Adipose tissue (tissue), 3 donors: Measurements from ENCODE around the gene COL23A1. TPM values are rescaled to one million over a fixed set of nuclear protein-coding genes. Genes with fewer than 3 reads are reported as not detected.

Experiments used
- H3K27ac ChIP-seq: one replicate; pipeline ENCODE4 v1.5.1; 2013; ENCODE audit warnings: low read depth, low read length
- WGBS, 3 donors: extraction: QIAGEN DNeasy Blood & Tissue Kit; methylation state at CpG; one replicate each; pipeline ENCODE4 v1.1.7; 2013; 5-methylcytosine and 5-hydroxymethylcytosine counted together
- polyA plus RNA-seq, 3 donors: library from polyadenylated mRNA; stranded (reverse); fragments of 200-250 nt; gene quantifications; one replicate each; pipeline ENCODE4 v1.2.3, GENCODE V29; 2013
- donor health status: healthy with polysubstance abuse.
- donor health status: Bipolar disorder and iron deficiency.
- donor health status: healthy.

The COL23A1 gene
- polyA plus RNA-seq, 3 donors: 0.07 to 0.85 (median 0.45) TPM

DNA sequence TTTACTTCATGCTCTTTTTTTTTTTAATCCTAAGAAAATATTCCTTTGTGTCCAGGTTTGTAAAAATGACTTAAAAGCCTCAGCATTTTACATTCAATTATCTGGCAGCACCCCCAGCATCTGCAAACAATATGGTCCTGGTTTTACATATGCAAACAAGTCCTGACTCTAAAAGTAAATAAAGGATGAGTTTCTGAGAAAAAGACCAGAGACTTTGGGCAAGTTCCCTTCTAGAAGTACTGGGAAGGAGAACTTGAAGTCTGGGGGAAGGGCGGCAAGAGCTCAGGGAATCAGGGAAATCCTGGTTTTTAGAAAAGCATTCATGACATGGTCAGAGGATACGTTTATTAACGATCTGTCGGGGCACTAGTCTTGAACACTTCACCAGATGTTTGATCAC is 25.8 kb downstream of the COL23A1 start:
- 9 to 20% (median 18%) methylated on average over 4 of the region's 4 CpGs for WGBS, 3 donors
- no peak overlapping the region for H3K27ac ChIP-seq

DNA sequence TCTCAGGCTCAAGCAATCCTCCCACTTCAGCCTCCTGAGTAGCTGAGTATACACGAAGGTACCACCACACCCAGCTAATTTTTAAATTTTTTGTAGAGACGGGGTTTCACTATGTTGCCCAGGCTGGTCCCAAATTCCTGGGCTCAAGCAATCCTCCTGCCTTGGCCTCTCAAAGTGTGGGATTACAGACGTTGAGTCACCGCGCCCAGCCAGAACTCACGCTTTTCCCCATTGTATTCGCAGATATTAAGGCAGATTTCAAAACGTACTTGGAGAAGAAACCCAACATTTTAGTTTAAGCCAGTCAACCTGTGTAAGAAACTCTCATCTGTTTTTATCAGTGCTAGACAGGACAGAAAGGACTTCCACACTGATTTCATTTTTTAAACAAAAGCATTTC is 26.6 kb downstream of the COL23A1 start:
- 68 to 91% (median 90%) methylated on average over 8 of the region's 8 CpGs for WGBS, 3 donors
- no peak overlapping the region for H3K27ac ChIP-seq

DNA sequence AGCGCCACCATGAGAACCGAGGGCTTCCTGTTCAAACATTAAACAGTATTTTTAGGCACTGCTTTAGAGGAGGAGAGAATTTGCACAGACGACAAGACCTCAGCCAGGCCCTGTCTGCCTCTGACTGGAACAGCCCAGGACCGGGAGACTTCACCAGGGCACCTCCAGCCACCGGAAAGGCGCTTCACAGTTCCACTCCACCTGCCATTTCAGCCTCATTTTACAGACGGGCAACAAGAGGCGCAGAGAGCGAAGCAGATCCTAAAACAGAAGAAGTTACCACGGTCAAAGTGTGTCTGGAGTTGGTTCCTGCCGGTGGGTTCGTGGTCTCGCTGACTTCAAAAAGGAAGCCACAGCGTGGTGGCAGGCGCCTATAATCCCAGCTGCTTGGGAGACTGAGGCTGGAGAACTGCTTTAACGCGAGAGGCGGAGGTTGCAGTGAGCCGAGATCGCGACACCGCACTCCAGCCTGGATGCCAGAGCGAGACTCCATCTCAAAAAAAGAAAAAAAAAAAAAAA is 28.4 kb downstream of the COL23A1 start:
- no peak overlapping the region for H3K27ac ChIP-seq
- 69 to 77% (median 69%) methylated on average over 23 of the region's 23 CpGs for WGBS, 3 donors

DNA sequence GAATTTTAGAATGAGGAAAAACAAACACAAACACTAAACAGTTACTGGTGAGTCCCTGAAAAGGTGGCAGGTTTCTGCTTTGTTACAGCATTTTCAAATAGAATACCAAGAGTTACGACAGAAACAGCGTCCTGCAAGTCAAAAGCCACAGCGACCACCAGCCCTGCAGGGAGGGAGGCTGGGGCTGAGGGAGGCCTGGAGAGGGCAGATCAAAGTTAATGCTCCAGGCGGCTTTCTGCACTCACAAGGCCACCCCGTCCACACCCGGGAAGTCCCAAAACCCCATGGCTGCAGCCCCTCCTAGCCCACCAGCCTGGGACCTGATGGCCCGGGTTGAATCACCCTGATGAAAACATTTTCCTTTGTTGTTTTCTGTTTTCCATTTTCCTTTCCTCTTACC is 29.3 kb downstream of the COL23A1 start:
- H3K27ac ChIP-seq: no peak overlapping the region
- WGBS, 3 donors: 68 to 76% (median 69%) methylated on average over 7 of the region's 7 CpGs

DNA sequence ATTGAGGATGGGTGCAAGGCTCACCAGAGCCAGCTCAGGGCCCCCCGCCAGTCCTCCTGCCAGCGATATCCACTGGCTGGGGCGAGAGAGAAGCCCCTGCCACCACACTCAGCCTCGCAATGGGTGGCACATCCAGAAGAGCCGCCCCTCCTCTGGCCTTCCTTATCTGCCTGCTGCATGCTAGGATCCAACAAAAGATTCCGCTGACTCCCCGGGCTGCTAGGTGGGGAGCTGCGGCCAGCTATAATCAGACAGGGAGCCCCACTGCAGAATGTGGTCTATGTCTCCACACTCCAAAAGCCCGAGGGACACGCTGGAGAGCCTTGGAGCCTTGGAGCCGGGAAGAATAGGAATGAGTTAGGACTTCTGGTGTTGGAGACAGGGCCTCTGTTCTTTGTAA is 32.8 kb downstream of the COL23A1 start:
- H3K27ac ChIP-seq: no peak overlapping the region
- 79 to 91% (median 90%) methylated on average over 11 of the region's 11 CpGs for WGBS, 3 donors

DNA sequence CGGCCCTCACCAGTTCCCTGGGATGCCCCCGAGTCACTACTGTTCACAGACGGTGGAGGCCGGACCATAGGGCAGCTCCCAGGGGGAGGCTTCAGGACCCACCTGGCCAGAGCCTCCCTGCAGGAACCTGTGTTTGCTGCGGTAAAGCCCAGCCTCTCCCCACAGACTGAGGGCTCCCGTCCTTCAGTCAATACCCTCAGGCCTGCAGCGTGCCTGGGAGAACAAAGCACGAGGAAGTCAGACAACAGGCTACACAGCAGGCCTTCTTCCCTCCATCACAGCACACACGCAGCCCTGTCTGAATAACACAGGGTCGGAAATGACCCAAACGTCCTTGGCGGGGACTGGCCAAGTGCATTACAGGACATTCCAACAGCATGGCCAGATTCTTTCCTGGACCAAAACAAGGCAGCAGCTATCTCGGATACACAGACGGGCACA is 34.4 kb downstream of the COL23A1 start:
- 68 to 86% (median 85%) methylated on average over 14 of the region's 14 CpGs for WGBS, 3 donors
- no peak overlapping the region for H3K27ac ChIP-seq

DNA sequence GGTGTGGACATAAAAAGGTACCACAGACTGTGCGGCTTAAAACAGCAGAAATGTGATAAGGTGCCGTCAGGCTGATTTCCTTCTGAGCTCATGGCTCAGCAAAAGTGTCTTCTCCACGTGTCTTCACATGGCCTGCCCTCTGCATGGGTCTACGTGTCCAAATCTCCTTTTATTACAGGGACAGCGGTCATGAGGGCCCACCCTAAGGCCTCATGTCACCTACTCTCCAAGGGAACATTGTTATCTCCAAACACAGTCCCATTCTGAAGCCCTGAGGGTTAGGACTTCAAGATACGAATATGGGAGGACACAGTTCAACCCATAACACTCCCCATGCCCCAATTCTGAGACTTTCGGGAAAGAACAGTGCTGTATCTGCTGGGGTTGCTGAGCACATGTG is 35.2 kb downstream of the COL23A1 start:
- no peak overlapping the region for H3K27ac ChIP-seq
- 77 to 90% (median 86%) methylated on average over 7 of the region's 7 CpGs for WGBS, 3 donors

DNA sequence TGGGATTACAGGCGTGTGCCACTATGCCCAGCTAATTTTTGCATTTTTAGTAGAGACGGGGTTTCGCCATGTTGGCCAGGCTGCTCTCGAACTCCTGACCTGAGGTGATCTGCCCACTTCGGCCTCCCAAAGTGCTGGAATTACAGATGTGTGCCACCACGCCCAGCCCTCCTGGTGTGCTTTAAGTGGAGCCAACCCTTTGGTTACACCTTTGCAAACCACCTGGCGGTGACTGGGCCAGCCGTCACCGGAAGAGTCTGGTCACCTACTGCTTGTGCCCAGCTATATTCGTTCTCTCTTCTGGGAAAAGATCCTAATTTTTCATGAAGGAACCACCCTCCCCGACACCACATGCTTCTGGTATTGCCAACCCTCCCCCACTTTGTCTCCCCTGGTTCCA is 35.9 kb downstream of the COL23A1 start:
- H3K27ac ChIP-seq: no peak overlapping the region
- 90% methylated on average over 11 of the region's 11 CpGs for WGBS, 3 donors

DNA sequence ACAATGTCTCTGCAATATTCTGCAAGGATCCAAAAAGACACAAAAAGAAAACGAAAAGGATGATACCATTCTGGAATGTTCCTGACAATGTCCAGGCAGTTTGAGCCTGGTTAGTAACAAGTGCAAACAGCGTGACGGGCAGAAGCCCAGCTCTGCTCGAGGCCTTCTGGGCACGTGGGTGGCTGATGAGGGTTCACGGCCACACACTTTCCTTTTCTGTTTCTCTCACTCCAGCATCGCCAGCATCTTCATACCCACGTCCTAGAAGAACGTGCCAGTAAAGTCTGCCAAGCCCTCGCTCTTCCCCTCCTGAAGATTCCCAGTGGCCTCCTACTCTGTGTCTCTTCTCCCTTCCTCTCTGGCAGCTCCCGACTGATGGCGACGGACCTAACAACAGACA is 36.7 kb downstream of the COL23A1 start:
- H3K27ac ChIP-seq: no peak overlapping the region
- WGBS, 3 donors: 69 to 87% (median 73%) methylated on average over 13 of the region's 13 CpGs

DNA sequence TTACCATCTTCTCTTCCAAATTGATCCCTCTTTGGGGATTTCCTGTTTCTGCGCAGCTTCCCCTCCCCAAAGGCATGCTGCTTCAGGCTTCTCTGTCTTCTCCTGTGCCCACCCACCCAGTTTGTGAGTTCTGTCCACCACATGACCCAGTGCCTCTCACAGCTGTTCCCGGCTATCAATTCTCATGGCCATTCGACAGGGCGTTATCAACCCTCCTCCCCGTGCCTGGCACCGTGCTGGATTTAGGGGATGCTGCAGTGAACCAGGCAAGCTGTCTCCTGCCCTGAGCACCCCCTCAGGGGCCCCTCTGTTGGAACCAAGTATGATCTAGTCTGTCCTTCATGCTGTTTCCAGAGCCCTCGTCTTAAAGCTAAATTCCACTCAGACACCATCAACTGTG is 38.7 kb downstream of the COL23A1 start:
- WGBS, 3 donors: 54 to 70% (median 70%) methylated on average over 7 of the region's 7 CpGs
- H3K27ac ChIP-seq: no peak overlapping the region

DNA sequence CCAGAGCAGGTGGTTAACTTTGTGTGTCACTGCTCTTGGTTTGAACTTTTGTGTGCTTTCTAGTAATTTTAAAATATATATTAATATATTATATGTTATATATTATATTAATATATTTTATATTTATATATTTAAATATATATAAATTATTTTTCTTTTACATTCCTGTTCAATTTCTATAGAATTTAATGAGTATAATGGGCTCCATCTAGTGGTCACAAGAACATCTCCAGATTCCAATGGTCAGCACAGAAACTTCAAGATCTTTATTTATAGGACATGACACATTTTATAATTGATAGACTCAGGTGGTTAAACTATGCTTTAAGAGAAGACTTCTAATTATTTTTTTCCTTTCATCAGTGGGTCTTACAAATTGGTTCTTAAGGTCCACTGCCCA is 39.1 kb downstream of the COL23A1 start:
- H3K27ac ChIP-seq: no peak overlapping the region

DNA sequence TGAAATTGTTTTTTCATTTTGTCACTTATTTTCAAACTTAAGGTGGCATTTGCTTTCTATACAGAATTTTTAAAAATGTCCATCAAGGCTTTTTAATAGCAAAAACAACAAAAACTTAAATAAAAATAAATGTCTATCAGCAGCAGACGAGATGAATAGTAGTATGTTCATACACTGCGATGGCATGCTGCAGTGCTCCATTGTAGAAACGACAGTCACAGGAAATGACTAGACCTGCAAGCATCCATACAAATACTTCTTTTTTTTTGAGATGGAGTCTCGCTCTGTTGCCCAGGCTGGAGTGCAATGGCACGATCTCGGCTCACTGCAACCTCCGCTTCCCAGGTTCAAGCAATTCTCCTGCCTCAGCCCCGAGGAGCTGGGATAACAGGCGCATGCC is 41.4 kb downstream of the COL23A1 start:
- 71 to 84% (median 75%) methylated on average over 9 of the region's 9 CpGs for WGBS, 3 donors
- H3K27ac ChIP-seq: no peak overlapping the region

DNA sequence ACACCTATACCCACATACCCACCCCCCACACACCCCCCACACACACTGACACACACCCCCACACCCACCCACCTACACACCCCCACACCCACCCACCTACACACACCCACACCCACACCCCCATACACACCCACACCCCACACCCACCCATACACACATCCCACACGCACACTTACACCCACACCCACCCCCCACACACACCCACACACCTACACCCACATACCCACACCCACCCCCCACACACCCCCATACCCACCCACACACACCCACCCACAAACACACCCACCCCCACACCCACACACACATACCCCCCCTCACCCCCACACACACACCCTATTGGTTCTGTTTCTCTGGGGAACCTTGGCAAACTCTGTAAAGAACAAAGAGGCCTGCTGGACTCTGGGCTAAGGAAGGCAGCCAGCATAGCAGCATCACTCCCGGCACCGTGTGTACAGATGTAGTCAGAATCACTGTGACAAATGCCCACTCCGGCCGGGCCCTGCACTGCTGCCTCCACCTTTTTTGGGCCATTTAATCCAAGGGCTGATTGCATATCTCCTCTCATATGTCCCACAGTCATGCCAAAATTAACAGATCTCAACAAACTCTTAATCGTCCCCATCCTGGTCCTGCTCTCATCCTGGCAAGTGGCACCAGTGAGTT is 42.3 kb downstream of the COL23A1 start:
- H3K27ac ChIP-seq: no peak overlapping the region
- 65 to 73% (median 66%) methylated on average over 6 of the region's 6 CpGs for WGBS, 3 donors

DNA sequence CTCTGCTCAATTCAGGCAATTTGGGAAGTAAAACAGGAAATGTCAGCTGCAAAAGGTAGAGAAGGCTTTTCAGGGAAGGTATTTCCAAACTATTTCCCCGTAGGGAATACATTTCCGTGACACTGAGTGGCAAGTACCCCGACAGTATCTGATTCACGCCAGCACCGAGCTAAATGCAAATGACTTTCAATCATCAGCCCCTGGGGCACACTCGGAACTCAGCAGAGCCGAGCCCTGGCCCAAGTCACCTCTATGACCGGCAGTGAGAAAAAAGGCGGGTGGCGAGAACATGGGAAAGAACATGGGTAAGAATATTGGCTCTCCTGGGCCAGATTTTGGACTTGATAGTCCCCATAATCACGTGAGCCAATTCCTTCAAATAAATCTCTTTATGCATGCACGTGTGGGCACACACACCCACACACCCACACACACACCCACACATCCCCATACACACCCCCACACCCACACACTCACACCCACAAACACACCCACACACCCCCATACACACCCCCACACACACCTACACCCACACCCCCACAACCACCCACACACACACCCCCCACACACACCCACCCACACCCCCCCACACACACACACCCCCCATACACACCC is 43.0 kb downstream of the COL23A1 start:
- no peak overlapping the region for H3K27ac ChIP-seq
- WGBS, 3 donors: 64 to 70% (median 64%) methylated on average over 12 of the region's 12 CpGs

DNA sequence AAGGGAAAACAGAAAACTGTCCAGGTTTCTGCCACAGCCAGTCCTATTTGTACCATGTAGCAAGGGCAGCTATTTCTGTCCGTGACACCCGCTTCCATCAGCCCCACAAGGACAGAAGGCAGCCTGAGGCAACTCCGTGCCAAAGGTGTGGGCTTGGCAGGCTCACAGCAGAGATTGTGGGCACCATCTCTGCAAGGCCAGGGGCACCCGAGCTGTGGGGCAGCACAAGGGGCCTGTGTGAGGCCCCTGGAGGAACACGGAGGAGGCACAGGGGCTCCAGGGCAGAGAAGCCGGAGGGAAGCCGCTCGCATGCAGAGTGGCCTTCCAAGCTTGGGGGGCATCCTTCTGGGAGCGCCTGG is 43.5 kb downstream of the COL23A1 start:
- H3K27ac ChIP-seq: no peak overlapping the region
- WGBS, 3 donors: 73 to 87% (median 80%) methylated on average over 9 of the region's 9 CpGs

DNA sequence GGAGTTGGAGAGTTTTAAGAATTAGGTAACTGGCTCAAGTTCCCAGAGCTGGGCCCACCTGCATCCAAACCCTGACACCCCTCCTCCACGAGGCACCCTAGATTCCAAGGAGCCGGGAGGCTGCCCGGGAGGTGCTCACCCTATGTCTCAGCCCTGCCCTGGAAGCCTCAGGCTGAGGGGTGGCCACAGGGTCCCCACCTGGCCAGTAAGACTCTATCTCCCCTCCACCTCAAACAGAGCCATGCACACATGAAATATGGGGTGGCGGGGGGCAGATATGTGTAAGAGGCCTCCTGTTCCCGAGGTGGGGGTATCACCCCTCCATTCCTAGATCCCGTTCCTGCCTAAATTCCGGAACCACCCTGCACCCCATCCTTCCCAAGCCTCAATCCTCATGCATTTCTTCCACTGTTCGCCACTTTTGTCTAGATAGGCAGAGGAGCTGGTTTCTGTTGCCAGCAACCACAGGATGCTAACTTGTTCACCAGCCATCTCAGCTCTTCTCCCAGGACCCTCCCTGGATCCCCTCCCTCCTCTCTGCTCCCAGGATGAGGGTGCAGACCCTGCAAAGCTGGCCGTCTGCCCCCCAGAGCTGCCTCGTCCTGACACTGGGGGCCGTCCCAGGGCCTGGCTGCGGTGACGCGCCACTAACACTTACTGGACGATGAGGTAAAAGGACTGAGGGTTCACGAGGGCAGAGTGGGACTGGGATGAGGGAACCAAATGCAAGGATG is 44.1 kb downstream of the COL23A1 start:
- WGBS, 3 donors: 77 to 91% (median 91%) methylated on average over 16 of the region's 16 CpGs

DNA sequence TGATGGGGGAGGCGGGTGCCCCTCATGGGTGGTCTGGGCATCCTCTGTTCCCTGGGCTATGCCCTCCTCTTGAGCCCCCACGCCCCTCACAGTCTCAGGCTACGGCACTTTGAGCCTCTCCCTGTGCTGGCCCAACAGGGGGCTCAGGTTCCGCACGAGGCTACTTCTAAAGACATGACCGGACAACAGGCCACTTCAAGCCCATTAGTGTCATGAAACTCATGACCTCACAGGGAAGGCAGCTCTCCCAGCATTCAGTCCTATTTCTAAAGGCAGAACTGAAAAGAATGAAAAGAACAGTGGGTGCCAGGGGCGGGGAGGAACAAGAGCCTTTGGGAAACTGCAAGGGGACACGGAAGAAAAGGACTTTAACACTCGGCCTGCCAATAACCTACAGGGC is 45.0 kb downstream of the COL23A1 start:
- no peak overlapping the region for H3K27ac ChIP-seq
- WGBS, 3 donors: 80 to 81% (median 81%) methylated on average over 9 of the region's 9 CpGs

More for the DNA sequence above, 44.1 kb downstream of the COL23A1 start:
- H3K27ac ChIP-seq: no peak overlapping the region

DNA sequence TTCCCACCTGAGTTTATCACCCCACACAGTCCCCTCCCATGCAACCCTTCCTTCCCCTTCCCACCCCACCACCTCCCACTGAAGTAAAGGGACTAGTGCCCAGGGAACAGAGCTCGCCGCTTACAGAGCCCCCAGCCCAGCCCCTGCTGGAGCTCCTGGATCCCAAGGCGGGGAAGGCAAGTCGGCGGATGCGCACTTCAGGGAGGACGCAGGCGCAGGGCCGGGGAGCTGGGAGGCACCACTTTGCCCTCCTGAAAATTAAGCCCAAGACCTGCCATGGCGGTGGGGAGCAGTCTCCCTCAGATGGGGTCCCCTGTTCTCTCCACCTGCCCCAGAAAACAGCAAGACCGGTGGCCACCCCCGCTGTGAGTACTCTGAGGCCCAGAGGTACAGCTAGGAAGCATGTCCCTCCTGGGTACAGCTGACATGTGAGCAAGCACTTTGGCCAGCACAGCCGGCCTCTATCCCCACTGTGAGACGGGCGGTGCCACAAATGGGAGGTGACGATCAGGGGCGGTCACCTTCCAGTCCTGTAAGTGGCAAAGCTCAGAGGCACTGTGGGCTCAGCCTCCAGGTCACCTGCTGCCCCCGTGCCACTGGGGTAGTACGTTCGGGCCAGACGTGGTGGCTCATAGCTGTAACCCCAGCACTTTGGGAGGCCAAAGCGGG is 45.9 kb downstream of the COL23A1 start:
- WGBS, 3 donors: 92 to 95% (median 93%) methylated on average over 22 of the region's 22 CpGs
- no peak overlapping the region for H3K27ac ChIP-seq

DNA sequence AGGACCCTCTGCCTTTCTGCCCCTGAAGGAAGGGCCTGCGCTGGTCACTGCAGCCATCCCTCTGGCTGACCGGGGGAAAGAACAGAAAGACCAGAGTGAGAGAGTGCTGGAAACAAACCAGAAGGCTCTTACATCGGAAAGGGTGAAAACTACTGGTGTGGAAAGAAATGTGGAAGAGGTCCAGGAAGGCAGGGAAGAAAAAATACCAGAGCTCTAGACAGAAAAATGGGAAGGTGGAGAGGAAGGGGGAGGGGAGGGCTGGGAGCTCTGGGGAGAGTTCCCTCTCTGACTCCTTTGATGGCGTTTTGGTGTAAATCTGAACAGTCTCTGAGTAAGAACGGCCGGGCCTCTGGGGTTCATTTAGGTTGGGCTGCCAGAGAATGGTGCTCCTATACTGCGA is 47.7 kb downstream of the COL23A1 start:
- H3K27ac ChIP-seq: no peak overlapping the region
- 43 to 62% (median 47%) methylated on average over 7 of the region's 7 CpGs for WGBS, 3 donors
